Measurements from ENCODE around the gene DLX5. TPM values are rescaled to one million over a fixed set of nuclear protein-coding genes. Genes with fewer than 3 reads are reported as not detected.

The DLX5 gene
- total RNA-seq = not detected in 2 replicates

GRCh38 chr7:97024209-97025129 is at the start of gene DLX5:
DLX5 (minus strand) TSS chr7:97024831; CDS start chr7:97024623, 208 bp downstream.

DNA sequence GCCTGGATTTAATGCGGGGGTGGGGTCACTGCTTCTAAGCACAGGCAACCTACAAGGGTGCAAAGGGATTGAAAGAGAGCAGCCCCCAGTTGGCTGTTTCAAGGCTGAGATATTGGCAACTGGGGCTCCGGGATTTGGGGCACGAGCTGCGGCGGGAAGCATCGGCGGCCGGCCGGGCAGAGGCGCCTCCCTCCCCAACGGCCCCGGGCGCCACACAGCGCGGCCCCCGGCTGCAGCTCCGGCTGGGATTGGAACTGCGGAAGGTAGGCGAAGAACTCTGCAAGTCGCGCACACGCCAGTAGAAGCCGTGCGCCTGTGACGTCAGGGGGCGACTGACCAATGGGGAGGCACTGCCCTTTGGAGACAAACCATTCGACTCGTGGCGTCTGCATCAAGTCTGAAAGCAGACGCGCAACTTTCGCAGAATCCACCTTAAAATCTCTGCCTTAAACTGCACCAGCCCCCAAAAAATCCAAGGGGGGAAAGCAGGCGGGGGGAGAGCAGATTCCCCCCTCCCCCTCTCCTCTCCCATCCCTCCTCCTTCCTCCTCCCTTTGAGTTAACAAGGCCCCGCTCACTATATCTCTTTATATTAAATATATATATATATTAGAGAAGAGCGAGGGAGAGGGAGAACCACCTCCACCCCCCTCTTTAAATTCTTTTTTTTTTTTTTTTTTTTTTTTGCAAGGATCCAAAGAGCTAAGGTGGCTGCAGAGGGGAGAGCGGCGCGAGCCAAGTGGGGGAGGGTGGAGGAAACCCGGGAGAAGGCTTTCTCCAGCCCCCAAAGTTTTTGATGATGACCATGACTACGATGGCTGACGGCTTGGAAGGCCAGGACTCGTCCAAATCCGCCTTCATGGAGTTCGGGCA is 19.2 kb downstream of the DLX5 start, which contains the start of gene DLX6:
TSS of gene DLX6 (plus strand) at position 371 of the 872 bp plus-strand sequence. CDS start at position 796, 425 bp downstream.

Other genes with a start within 250 kb of the DLX5 start
- not detected in 2 replicates for gene DLX6, start 19.3 kb downstream of the DLX5 start, total RNA-seq
- 10.1 and 18.1 TPM in 2 replicates for gene SDHAF3, start 92.9 kb upstream of the DLX5 start, total RNA-seq